Urinary bladder (tissue), 4 donors: ENCODE results near the gene TPGS1. TPM values are rescaled to one million over a fixed set of nuclear protein-coding genes. Genes with fewer than 3 reads are reported as not detected.

Experiments used
- DNase-seq: peaks from one replicate; pipeline ENCODE4 v3.0.0-alpha.2; 2015; ENCODE audit errors: extremely low spot score
- H3K27ac ChIP-seq: one replicate; pipeline ENCODE4 v1.5.1; 2013; ENCODE audit warnings: low read depth, mild to moderate bottlenecking, moderate library complexity
- H3K36me3 ChIP-seq: one replicate; pipeline ENCODE4 v1.6.1; 2013; ENCODE audit warnings: mild to moderate bottlenecking, moderate library complexity; ENCODE audit not compliant: insufficient read depth
- H3K4me1 ChIP-seq: one replicate; pipeline ENCODE4 v1.6.1; 2013; ENCODE audit warnings: mild to moderate bottlenecking, moderate library complexity; ENCODE audit not compliant: insufficient read depth
- H3K4me3 ChIP-seq: one replicate; pipeline ENCODE4 v1.5.1; 2013; ENCODE audit warnings: low read depth, low read length
- WGBS: extraction: QIAGEN DNeasy Blood & Tissue Kit; methylation state at CpG from one replicate; pipeline ENCODE4 v1.1.7; 2013; 5-methylcytosine and 5-hydroxymethylcytosine counted together
- polyA plus RNA-seq: library from polyadenylated mRNA; stranded (reverse); fragments of 200-250 nt; gene quantifications from one replicate; pipeline ENCODE4 v1.2.3, GENCODE V29; 2013
- total RNA-seq: library from RNA; depleted of rRNA; stranded (reverse); fragments of >200 nt; gene quantifications from one replicate; pipeline ENCODE4 v1.2.3, GENCODE V29; 2014
- donor health status: healthy with polysubstance abuse.
- donor health status: healthy.

Gene TPGS1
- total and polyA plus RNA-seq, 2 donors = 9.3 to 30.3 TPM

DNA sequence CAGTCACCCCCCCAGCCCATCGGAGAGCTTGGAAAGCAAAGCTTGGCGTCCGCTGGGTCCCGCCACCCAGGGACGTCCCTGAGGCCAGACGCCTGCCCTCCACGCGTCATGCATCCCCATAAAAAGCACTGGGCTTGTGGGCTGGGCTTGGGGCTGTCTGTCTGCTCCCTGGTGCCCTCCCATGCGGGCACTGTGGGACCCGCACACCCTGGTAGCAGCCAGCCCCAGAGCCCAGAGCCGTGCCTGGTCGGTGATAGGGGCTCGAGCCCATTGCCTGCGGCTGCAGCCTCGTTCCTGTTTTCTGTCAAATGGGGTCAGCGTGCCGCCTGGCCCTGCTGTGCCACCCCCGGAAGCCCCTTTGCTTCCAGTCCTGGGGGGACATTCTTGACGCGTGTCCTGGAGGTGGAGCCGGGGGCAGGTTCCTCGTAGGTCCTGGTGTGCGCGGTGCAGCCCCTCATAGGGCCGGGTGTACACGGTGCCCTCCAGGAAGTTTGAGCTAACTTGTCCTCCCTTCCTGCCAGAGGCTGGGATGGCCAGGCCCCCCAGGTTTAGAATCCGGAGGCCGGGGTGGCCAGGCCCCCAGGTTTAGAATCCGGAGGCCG, 32.2 kb downstream of the TPGS1 start:
- Histone ChIP-seq H3K27ac (no peak overlapping the region), H3K4me1 (no peaks in the 10 kb centered on the region), H3K36me3 (peaks cover 15% of the 10 kb centered on the region), H3K4me3 (no peak overlapping the region)
- DNase-seq = no peak
- WGBS = 85% methylated on average over 30 of the region's 30 CpGs

DNA sequence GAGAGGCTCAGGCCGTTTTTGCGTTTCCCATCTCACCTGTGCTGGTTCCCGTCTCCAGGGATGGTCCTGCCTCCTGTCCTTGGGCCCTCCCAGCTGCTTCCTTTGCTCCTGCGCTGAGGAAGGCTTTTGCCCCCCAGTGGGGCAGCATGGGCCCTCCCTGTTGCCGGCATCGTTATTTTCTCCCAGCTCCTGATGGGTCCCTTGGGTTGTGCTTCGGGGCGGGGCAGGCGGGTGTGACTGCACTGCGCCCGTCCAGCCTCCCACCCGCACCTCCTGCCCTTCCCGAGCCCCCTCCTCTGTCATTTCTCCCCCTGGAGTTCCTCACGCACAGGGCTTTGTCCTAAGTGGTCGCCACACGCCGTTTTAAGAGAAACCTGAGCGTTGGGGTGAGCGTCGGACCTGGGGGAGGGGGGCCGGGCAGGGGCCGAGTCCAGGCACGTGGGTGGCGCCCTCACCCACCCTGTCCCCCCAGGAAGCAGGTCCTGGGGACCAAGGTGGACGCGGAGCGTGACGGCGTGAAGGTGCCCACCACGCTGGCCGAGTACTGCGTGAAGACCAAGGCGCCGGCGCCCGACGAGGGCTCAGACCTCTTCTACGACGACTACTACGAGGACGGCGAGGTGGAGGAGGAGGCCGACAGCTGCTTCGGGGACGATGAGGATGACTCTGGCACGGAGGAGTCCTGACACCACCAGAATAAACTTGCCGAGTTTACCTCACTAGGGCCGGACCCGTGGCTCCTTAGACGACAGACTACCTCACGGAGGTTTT, 33.8 kb downstream of the TPGS1 start:
- H3K36me3 ChIP-seq = peaks cover 15% of the 10 kb centered on the region
- no peak for DNase-seq
- H3K27ac ChIP-seq = no peak overlapping the region
- H3K4me1 ChIP-seq = no peaks in the 10 kb centered on the region
- no peak overlapping the region for H3K4me3 ChIP-seq
- 89% methylated on average over 51 of the region's 51 CpGs for WGBS

DNA sequence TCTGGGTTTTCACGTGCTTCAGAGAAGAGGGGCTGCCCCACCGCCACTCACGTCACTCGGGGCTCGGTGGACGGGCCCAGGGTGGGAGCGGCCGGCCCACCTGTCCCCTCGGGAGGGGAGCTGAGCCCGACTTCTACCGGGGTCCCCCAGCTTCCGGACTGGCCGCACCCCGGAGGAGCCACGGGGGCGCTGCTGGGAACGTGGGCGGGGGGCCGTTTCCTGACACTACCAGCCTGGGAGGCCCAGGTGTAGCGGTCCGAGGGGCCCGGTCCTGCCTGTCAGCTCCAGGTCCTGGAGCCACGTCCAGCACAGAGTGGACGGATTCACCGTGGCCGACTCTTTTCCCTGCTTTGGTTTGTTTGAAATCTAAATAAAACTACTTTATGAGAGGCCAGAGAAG, 34.4 kb downstream of the TPGS1 start:
- no peaks in the 10 kb centered on the region for H3K4me1 ChIP-seq
- 84% methylated on average over 26 of the region's 26 CpGs for WGBS
- DNase-seq = no peak
- H3K4me3 ChIP-seq = no peak overlapping the region
- H3K27ac ChIP-seq = no peak overlapping the region
- H3K36me3 ChIP-seq = peaks cover 15% of the 10 kb centered on the region

DNA sequence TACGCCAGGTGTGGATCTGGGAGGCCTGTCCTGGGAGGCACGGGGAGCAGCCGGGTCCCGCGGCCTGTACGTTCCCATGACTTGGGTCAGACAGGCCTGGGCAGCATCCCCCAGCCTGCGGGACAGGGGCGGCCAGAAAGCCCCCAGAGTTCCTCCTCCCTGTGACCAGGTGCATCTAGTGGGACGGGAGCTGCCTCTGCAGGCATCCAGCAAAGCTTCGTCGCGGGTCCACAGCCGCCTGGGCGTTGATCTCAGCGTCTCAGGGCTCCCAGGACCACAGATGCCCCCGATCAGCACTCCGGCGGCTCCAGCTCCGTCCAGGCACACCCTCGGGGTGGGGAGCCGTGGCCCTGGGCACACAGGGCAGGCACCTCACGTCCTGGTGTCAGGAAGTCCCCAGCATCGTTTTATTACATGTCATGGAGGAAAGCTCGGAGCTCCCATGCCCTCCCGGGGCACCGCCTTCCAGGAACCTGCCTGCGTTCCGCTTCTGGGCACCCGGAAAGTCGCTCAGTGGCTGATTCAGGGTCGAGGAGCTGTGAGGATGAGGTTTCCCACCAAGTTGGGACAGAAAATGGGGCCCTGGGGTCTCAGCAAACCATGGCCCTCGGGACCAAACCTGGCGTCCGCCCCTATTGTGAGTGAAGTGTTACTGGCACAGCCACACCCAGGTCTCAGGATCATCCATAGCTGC, 35.0 kb downstream of the TPGS1 start:
- Histone ChIP-seq H3K4me3 (no peak overlapping the region), H3K27ac (no peak overlapping the region), H3K36me3 (peaks cover 11% of the 10 kb centered on the region), H3K4me1 (no peaks in the 10 kb centered on the region)
- 90% methylated on average over 34 of the region's 34 CpGs for WGBS
- no peak for DNase-seq

DNA sequence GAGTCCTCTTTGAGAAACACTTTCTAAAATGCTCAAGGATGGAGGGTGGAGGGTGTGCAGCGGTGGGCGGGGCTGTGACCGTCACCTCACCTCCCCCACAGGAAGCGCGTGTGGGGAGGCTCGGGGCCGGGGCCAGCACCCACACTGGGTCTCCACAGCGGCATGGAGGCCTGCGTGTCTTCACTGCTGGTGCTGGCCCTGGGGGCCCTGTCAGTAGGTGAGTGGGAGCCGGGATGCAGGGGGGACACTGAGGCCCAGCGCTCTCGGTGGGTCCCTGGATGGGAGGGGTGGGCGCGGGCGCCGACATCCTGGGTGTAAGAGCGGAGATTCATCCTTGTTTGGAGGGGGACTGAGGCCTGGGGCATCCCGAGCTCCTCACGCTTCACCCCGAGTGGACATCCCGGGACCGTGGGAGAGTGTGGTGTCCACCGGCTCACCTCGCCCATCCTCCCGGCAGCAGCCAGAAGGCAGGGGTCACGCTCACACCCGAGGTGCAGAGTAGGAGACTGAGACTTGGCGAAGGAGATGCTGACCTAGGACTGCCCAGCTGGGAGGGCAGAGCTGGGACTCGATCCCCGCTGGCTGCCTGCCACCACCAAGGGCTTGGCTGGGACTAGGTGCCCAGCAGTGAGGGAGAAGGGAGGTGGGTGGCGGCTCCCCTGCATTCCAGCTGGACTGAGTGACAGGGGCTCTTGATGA, 36.8 kb downstream of the TPGS1 start, which contains the start of gene GZMM:
TSS of gene GZMM (plus strand) at position 144 of the 699 bp plus-strand sequence. CDS start at position 163, 19 bp downstream.
- Histone ChIP-seq H3K27ac (no peak within 1 kb of the TSS), H3K4me1 (no peaks in the 10 kb centered on the region), H3K36me3 (peaks cover 10% of the 10 kb centered on the region), H3K4me3 (peak within 1 kb of the TSS; percentile 1)
- WGBS = 56% methylated on average over 31 of the region's 31 CpGs
- no peak for DNase-seq

DNA sequence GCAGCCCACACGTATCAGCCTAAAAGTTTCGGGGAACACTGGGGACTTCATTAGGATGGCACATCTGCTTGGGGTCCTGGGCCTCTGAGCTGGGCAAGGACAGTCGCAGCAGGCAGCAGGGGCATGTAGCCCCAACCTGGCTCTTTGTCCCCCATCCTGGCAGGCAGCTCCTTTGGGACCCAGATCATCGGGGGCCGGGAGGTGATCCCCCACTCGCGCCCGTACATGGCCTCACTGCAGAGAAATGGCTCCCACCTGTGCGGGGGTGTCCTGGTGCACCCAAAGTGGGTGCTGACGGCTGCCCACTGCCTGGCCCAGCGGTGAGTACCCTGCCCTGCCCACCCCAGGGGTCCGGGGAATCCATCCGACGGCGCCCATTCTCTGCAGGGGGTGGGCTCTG, 39.8 kb downstream of the TPGS1 start:
- DNase-seq = no peak
- no peaks in the 10 kb centered on the region for H3K36me3 ChIP-seq
- WGBS = 89% methylated on average over 15 of the region's 15 CpGs
- no peak overlapping the region for H3K27ac ChIP-seq
- no peak overlapping the region for H3K4me3 ChIP-seq
- no peaks in the 10 kb centered on the region for H3K4me1 ChIP-seq

DNA sequence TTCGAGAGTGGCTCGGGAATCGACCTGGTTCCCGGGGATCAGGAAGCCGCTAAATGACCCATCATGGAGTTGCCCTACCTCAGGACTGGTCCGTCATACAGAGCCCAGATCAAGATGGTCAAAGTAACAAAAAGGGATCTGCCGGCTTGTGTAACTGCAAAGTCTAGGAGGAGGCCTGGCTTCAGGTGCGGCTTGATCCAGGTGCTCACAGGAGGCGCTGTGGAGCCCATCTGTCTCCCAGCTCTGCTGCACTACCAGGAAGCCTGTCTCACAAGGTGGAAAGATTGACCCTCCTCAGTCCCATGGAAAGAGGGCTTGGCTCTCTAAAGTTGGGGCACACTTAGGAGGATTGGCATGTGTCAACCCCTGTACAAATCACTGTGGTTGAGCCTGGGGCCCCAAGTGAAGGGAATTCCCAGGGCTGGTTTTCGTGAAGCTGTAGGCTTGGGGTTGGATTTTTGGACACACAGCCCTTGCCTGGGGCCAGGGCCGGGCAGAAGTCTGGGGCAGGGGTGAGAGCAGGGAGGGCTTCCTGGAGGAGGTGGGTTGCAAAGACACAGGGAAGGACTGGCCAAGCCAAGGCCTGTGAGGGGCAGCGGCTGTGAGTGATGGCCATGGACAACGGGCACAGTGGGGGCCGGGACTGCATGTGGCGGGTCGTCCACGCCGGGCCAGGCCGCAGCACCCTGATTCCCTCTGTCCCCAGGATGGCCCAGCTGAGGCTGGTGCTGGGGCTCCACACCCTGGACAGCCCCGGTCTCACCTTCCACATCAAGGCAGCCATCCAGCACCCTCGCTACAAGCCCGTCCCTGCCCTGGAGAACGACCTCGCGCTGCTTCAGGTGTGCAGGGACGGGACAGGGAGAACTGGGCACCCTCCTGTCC, 40.8 kb downstream of the TPGS1 start:
- DNase-seq = no peak
- no peak overlapping the region for H3K4me3 ChIP-seq
- H3K36me3 ChIP-seq = no peaks in the 10 kb centered on the region
- no peak overlapping the region for H3K27ac ChIP-seq
- no peaks in the 10 kb centered on the region for H3K4me1 ChIP-seq
- WGBS = 85% methylated on average over 26 of the region's 26 CpGs

DNA sequence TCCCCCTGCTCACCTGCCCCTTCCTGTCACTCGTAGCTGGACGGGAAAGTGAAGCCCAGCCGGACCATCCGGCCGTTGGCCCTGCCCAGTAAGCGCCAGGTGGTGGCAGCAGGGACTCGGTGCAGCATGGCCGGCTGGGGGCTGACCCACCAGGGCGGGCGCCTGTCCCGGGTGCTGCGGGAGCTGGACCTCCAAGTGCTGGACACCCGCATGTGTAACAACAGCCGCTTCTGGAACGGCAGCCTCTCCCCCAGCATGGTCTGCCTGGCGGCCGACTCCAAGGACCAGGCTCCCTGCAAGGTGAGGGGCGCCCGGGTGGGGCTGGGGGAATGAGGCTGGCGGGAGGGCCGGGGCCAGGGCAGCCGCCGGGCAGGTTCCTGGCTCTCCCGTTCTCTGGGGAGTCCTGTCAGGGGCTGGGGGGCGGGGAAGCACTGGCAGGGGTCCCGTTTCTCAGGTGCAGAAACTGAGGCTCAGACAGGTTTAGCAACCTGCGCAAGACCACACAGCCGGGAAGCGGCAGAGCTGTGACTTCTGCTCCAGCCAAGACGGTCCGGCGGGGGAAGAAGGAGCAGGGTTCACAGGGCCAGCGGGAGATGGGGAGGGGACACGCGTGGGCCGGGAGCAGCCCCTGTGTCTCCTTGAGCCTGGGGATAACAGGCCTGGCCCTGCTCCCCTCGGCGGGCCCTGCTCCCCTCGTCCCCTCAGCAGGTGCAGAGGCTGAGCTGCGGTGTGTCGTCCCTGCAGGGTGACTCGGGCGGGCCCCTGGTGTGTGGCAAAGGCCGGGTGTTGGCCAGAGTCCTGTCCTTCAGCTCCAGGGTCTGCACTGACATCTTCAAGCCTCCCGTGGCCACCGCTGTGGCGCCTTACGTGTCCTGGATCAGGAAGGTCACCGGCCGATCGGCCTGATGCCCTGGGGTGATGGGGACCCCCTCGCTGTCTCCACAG, 41.9 kb downstream of the TPGS1 start:
- no peak for DNase-seq
- WGBS = 77% methylated on average over 52 of the region's 52 CpGs

DNA sequence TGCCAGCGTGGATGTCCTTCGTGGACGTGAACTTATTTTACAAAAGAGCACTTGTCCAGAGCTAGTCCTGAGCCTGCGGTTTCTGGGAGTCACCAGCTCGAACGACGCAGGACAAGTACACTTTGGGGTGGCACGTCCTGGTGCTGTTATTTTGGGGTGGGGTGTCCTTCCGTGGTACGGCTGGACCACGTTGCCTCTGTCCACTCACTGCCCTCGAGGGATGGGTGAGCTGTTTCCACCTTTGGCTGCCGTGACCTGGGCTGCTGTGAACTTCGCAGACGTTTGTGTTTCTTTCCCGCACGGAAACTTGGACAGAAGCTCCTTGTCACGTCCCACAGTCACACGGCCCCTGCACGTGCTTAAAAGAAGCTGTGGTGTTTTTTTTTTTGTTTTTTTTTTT, 47.5 kb downstream of the TPGS1 start:
- no peaks in the 10 kb centered on the region for H3K4me1 ChIP-seq
- H3K4me3 ChIP-seq = no peak overlapping the region
- DNase-seq = no peak
- H3K27ac ChIP-seq = no peak overlapping the region
- 80% methylated on average over 20 of the region's 20 CpGs for WGBS
- H3K36me3 ChIP-seq = no peaks in the 10 kb centered on the region

More for the DNA sequence above, 41.9 kb downstream of the TPGS1 start:
- Histone ChIP-seq H3K4me3 (no peak overlapping the region), H3K4me1 (no peaks in the 10 kb centered on the region), H3K27ac (no peak overlapping the region), H3K36me3 (no peaks in the 10 kb centered on the region)

DNA sequence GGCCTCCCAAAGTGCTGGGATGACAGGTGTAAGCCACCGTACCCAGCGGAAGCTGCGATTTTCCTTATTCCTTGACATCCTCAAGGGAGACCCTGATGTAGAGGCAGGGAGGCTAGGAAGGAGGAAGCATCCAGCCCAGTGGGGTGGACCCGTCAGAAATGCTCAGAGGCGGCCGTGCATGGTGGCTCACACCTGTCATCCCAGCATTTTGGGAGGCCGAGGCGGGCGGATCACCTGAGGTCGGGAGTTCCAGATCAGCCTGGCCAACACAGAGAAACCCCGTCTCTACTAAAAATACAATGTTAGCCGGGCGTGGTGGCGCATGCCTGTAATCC, 48.1 kb downstream of the TPGS1 start:
- H3K36me3 ChIP-seq = no peaks in the 10 kb centered on the region
- no peak for DNase-seq
- WGBS = 94% methylated on average over 13 of the region's 14 CpGs
- H3K27ac ChIP-seq = no peak overlapping the region
- H3K4me1 ChIP-seq = no peaks in the 10 kb centered on the region
- no peak overlapping the region for H3K4me3 ChIP-seq

DNA sequence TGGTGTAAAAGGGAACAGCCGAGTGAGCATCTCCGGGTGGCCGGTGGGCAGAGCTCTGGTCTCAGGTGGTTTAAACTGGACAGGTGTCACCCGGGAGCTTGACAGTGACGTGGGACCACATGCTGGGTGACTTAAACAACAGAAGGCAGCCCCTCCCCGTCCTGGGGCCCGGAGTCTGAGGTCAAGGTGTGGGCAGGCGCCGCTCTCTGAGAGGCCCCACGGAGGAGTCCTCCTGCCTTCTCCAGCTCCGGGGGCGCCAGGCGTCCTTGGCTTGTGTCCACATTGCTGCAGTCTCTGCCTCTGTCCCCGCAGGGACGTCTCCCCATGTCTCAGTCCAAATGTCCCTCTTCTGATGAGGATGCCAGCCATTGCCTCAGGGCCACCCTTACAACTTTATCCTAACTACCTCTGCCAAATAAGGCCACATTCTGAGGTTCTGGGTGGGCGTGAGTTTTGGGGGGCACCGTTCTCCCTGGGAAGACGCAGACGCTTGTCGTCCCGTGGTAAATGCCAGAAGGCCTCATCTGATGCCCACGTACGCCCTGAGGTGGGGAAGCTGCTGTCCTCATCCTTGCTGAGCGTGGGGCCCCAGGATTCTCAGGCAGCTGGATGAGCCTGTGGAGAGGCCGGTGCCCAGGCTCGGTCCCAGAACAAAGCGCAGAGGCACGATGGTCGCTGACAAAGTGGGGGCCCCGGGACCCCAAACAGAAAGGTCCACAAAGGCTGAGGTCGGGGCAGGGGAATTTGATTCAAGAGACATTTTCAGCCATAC, 49.5 kb downstream of the TPGS1 start:
- 85% methylated on average over 31 of the region's 31 CpGs for WGBS
- DNase-seq = no peak
- no peaks in the 10 kb centered on the region for H3K36me3 ChIP-seq
- H3K4me1 ChIP-seq = no peaks in the 10 kb centered on the region
- no peak overlapping the region for H3K27ac ChIP-seq
- H3K4me3 ChIP-seq = no peak overlapping the region
